HG02642 (cell line): ENCODE data around the gene PLXNA4.

Experiments
- ATAC-seq: cut with Tn5 transposase; IDR thresholded peaks from one replicate; pipeline ENCODE4 v1.9.1; 2021; ENCODE audit warnings: mild to moderate bottlenecking; ENCODE audit not compliant: unreplicated experiment, poor library complexity

PLXNA4 gene

DNA sequence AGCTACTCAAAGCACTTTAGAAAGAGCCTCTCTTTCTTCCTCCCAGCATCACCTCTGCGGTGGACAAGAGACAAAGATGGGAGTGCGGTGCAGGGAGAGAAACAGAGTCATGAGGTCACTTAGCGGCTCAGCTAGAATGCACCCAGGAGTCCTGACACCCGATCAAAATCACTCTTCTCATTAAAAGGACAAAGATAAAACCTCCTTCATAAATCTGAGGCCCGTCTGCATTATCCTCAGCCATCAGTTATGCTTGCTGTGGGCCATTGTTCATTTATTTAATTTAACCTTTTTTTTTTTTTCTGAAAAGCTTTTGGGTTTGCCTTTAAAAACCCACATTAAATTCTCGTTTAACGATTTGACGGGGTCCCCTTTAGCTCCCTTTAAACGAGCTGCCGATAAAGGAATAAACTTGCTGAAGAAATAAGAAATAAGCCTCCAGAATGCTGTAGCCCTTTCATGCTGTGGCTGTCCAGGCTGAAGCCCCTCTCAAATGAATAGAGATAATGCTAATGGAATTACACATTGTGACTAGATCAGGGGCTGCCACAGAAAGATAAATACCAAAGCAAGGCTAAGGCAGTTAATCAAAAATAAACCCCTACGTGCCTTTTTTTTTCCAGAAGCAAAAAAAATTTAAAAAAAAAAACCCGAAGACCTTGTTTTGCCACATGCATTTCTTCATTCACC is 16.1 kb upstream of the PLXNA4 start:
- no peak for ATAC-seq

DNA sequence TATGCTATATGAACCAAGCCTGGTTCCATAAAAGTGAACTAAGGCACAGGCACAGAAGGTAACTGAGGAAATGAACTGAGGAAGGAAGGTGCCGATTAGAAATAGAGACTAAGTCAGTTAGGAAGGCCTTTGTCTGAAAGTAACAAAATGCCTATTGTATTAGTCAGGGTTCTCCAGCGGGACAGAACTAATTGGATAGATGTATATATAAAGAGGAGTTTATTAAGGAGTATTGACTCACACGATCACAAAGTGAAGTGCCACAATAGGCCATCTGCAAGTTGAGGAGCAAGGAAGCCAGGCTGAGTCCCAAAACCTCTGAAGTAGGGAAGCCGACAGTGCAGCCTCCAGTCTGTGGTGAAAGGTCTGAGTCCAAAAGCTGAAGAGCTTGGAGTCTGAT is 13.9 kb upstream of the PLXNA4 start:
- ATAC-seq = no peak

DNA sequence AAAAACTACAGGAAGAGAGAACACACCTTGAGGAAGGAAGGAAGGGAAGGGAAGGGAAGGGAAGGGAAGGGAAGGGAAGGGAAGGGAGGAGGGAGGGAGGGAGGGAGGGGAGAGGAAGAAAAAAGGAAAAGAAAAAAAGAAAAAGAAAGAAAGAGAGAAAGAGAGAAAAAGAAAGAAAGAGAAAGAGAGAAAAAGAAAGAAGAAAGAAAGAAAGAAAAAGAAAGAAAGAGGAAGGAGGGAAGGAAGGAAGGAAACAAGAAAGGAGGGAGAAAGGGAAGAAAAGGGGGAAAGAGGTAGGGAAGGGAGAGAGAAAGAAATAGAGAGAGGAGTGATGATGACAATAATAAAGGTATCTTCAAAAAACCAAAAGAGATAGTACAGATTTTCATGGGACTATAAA is 12.3 kb upstream of the PLXNA4 start:
- ATAC-seq = no peak

DNA sequence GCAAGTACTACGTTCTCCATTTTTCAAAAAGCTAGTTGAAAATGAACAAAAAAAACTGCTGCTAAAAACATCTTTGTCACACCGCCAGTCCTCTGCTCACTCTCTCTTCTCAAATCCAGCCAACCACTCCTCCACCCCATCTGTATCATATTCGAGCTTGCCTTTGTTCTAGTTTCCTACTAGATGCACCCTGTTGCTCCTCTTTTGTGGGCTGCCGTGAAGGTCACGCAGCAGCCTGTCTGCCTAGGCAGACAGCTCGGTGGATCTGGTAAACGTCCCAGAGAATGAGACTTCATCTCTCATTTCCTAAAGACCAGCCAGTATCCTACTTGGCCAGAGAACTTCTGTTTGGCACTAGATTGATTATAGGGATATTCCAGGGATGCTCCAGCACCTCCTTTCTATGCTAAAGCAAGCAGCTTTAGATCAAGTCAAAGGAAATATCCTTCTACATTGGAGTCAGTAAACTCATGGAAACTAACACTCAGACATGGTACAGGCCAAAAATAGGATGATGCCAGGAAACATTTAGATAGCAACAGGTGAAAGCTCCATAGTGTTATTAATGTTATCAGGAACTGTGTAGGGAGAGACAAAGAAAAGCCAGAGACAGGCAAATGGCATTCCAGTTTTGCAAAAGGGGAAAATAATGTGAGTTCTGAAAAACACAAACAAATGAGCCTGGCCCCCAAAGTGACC is 8.7 kb upstream of the PLXNA4 start:
- ATAC-seq = no peak

DNA sequence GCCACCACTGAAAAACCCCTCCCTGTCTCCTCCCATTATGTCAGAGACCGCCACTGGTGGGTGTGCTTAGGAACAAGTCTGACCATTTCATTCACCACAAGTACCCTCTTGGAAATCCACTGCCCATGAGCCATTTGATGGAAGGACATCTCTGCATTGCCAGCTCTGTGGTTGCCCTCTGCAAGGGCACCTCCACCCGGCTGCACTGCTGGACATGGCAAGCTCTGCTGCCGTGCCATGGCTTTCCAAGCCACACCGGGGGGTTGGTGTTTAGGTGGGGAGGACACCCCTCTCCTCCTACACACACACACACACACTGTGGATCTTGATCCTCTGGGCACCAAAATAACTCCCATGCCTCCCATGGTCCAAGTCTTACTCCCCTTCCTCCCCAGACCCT is 5.2 kb upstream of the PLXNA4 start:
- ATAC-seq = no peak

DNA sequence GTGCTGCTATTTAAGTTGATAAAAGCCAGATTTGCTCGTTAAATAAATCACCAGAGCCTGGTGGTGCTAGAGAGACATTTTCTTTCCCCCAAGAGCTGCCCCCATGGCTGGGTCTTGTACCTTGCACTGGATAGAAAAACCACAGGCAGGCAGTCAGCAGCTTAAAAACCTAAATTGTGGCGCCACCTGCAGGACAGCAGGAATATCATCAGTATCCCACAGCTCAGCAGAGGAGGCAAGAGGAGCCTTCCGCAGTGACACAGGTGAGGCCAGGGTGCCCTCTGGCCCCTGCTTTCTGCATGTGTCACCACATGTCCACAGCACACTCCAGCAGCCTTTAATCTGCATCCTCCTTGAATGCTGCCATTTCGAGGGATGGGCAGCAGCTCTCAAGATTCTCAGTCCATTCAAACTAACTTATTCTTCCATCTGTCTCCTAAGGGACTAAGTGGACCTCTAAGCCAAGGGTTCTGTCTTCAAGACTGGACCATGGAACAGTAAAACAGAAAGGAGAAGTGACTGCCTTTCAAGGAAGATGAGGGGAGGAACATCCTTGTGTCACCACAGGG is 4.5 kb upstream of the PLXNA4 start:
- no peak for ATAC-seq

DNA sequence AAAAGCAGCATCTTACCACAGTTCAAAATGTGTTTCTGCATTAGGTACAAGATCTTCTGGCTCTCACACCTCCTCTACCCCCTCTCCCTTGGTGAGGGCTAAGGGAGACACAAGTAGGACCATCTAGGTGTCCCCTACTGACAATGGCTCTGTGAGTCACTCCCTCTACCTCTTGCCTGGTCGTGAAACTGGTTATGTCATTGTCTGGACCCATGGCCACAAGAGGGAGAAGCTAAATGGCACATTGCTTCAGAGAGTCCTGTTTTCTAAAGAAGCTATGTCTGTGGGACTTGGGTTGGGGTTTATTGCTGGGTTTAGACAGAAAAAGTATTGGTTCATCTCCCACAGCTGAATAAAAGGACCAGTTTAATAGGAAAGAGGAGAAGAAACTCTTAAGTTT is 4.0 kb upstream of the PLXNA4 start:
- ATAC-seq = no peak

DNA sequence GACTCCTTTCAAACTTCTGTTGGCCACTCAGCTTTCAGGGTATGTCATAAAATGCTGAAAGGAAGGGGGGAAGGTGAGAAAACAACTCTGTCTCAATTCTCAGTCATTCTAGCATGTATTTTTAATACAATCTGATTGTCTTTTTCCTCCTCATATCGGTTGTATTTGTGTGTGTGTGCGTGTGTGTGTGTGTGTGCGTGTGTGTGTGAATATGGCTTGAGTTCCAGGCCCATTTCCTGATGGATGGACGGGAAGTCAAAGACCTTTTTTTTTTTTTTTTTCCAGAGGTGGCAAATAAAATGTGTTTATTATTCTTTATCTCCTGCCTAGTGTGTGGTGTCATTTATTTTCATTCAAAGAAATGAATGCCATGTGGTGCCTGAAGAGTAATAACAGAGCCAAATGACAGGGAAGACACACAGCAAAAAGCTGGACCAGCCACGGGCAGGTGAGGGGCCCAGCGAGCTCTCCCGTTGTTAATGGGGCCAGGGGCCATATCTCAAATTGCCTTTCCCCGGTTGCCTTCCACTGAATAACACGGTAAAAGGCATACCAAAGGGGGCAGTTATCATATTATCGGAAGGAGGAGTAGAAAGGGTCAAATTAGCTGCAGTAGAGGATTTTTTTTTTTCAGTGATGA is 3.1 kb upstream of the PLXNA4 start:
- no peak for ATAC-seq

DNA sequence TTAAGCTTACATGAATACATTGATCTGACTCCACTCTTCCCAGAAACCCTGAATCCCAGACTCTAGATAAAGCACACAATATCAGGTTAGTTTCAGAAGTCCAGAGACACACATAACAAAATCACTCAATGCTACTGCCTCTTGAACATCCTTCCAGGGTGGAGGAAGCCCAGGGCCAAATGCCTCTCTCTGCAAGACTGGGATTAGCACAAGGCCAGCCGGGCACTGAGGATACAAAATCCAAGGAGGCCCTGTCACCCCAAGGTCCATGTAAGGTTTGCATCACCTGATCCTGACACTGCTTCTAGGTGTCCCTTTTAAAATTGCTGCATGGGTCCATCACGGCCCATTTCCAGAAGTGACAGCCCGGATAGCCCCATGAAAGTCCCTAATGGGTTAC is 2.6 kb upstream of the PLXNA4 start:
- ATAC-seq = no peak

DNA sequence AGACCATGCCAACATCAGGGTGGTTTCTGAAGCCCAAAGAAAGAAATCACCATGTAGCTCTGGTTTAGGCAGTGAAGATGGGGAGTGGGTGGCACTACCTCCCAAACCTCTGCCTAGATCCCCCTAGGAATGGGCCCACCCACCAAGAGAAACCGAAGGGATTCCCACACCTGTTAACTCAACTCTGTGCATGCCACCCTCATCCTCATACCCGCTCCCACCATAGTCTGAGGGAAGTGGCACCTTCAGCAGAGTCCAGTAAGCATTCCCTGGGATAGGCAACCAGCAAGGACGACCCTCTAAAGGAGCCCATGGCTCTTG is 1.7 kb upstream of the PLXNA4 start:
- no peak for ATAC-seq

DNA sequence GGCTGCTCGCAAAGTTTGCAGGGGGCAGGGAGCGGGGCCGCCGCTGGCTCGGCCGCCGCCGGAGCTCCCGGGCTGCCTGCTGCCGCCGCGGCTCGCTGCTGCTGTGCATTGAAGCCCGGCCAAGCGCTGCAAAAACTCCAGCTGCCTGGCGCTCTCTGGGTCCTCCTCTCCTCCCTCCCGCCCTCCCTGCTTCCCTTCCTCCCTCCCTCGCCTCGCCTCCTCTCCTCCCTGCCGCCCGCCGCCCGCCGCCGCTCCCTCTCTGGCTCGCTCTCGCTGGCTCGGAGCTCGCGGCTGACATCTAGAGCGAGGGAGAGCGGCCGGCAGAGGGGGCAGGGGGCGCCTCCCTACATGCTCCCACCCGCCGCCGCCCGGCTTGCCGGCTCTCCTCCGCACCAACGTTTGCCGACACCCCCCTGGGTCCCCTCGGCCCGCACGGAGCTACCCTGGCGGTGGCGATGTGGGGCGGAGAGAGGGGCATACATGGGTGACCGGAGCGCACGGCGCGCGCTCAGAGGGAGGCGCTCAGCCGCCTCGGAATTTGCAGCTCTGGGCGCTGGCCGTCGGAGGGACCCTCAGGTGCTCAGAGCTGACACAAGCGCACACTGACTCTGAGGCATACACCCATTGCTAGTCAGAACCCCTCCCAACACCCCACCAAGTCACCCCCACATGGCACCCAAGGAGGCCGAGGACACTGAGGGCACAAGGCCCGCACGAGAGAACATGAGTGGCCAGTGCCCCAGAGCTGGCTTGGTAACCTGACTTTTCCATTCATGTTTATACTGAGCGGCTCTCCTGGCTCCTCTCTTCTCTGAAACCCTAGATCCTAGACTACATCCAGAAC is 1.2 kb upstream of the PLXNA4 start:
- ATAC-seq = no peak

DNA sequence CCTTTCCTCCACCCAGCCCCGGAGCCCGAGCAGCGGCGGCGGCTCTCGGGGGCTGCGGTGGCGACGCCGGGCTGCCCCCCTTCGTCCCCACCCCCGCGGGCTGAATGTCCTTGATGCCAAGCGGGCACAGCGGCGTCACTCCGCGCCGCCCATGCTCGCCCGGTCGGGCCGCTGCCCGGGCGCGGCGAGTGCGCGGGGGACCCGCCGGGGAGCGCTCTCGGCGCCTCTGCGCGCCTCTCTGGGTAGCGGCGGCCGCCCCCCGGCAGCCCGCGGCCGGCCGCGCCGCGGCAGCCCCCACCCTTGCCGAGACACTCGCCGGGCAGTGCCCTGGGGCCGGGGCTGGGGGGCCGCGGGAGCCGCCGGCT is 433 bp upstream of the PLXNA4 start:
- ATAC-seq = no peak

DNA sequence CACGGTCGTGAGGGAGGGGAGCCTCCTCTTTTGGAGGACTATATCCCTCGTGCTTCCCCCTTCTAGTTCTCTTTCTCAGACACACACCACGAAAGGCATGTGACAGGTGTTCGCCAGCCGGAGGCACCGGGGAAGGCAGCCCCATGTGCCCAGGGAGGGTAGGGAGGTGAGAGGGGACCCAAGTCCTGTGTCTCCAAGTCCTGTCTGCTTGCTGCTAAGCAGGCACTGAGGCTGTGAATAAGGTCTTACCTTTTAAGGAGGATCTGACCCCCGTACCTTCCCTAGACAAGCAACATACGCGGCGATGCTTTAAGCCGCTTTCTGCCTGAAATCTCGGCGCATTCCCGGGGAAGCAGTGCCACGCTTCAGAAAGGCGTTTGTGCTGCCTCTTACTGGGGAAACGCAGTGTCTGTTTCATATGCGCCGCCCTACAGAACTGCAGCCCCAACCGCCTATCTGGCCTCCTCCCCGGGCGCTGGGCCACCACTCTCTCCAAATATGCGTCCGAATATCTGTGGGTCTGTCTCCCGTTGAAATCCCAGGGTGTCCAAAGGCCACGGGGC is 770 bp downstream of the PLXNA4 start:
- no peak for ATAC-seq

DNA sequence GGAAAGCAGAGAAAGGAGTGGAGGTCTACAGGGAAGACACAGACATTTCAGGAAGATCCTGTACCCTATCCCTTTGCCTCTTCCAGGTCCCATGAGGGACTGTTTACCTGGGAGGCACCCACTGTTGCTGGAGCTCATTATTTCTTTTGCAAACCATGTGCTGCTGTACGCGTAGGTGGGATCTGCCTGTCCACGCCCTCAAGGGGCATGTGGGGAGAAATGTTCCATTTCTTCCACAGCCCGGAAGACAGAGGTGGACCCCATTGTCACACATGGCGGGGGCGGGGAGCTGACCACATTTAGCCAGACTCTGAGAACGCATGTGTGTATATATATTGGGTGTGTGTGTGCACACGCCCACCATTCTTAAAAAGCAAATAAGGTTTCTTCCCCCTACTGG is 2.0 kb downstream of the PLXNA4 start:
- ATAC-seq = no peak

DNA sequence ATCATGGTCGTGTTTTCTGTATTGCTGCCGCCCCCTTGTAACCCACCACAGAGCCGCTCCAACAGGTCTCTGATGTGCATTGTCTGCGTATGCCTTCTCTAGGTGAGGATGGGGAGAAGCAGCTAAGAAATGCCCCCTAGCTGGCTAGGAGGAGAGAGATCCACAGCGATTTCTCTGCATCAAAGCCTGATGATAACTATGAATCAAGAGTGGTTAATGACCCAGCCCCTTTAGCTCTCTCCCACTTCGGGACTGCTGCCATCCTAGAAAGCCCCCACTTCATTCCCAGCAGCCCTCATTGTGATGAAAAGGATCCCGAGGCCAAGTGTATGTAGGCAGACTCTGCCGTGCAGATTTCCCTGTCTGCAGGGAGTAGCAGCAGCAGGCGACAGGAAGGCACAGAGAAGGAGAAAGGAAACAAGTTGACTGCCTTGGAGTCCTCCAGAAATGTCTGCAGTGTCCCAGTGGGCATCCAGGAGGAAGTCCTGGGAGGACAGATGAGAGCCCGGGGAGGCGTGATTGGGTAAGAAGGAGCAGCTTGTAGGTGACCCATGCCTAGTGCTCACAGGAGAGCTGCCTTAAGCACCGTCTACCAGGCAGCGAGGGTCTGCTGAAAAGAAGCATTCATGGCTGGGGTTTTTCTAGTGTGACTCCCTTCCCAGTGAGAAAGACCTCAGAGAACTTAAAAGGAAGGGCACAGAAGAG is 2.9 kb downstream of the PLXNA4 start:
- no peak for ATAC-seq

DNA sequence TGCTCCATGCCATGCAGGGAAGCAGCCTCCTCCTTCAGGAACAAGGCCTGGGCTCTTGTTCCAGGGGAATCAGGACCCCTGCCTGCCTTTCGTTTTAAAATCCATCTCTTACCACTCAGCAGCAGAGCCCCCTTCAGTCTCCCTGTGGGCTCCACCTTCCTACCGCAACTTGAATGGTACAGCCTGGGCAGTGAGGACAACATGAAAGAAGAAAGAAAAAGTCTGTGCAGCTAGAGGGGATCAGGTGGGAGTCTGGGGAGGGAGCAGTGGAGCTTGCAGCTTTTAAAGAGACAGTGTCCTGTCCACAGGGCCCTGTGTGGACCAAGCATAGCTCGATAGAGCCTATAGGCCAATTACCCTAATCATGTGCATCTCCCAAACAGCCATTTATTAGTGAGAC is 3.7 kb downstream of the PLXNA4 start:
- ATAC-seq = no peak

DNA sequence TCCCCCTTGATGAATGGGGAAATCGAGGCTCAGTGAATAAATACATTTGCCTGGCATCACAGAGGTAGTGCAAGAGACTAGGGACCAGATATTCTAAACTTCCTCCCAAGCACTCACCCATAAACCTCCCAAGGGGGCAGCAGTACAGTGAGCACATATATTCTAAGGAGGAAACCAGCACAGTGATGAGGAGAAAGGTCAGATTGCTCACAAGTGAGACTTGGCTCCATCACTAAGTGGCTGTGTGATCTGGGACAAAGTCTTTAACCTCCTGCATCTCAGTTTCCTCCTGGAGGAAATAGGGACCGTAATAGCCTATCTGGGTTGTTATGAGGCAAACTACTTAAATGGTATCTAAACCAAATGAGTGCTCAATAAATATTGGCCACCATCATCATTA is 4.3 kb downstream of the PLXNA4 start:
- no peak for ATAC-seq

DNA sequence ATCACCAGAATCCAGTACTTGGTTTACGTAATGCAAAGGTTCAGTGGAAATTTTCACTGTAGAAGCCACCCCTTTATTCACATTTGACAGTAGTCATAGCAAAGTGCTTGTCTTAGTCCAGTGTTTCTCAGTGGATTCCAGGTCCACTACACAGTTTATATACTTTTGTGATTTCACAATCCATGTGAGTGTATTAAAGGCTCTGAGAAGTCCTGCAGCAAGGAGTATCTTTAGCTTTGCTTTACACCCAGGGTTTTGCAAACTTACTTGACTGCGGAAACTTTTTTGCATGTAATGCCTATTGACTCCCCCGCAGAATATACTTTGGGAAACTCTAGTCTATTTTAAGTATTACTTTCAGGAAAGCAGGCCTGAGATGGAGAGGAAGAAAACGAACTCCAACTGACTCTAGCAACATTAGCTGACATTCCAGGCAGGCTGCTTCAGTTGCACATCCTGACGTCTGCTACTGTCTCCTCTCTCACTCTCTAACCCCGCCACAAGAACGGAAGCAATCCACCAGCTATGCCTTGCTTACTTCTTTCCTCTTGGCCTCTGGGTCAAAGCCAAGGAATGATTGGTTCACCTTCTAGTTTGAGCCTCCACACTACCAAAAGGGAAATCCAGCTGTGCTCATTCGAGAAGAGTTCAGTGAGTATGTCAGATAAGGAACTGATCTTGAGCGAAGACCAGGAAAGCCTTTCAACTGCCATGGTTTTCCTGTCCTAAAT is 6.2 kb downstream of the PLXNA4 start:
- ATAC-seq = no peak

DNA sequence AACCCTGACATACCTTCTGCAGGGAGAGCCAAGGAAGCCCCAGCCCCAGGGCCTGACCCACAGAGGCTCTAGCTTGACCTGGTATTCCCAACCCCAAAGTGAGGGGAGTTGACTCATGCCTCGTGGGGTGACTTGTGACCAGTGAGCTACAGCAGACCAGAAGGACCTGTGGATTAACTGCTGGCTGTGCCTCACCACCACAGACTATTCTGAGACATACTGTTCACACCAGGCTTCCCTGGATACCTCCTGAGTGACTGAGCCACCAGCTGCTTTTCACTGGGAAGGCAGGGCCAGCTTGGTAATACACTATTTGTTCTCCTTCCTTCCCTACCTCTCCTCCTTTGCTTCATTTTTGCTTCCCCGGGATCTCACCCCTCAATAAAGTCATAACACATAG is 7.3 kb downstream of the PLXNA4 start:
- ATAC-seq = no peak
